Lower leg skin (tissue), 4 donors: ENCODE measurements around the gene CNPY1. TPM values are rescaled to one million over a fixed set of nuclear protein-coding genes. Genes with fewer than 3 reads are reported as not detected.

Source experiments
- DNase-seq, 2 donors: peaks; one replicate each; pipeline ENCODE4 v3.0.0-alpha.2; 2019; ENCODE audit warnings: low spot score in 2 of 2
- H3K4me3 ChIP-seq: fragments of 200-600 bp; sonication (generic); 2 replicates; pipeline ENCODE4 v1.5.1; 2017; ENCODE audit warnings: mild to moderate bottlenecking, low read depth; ENCODE audit not compliant: poor library complexity, severe bottlenecking
- CTCF ChIP-seq, 3 donors: fragments of 450-650 bp; IDR thresholded peaks; one replicate each; pipeline ENCODE4 v1.5.1; 2016; ENCODE audit warnings: antibody characterized with exemption in 3 of 3, mild to moderate bottlenecking in 3 of 3, moderate library complexity in 2 of 3
- POLR2A ChIP-seq, 2 donors: fragments of 450-650 bp; IDR thresholded peaks; one replicate each; pipeline ENCODE4 v1.6.1; 2016 to 2017; ENCODE audit warnings: antibody characterized with exemption in 2 of 2, mild to moderate bottlenecking in 1 of 2, moderate library complexity in 1 of 2
- WGBS, 2 donors: methylation state at CpG; one replicate each; pipeline ENCODE4 v1.1.5; 2018; 5-methylcytosine and 5-hydroxymethylcytosine counted together
- intact Hi-C: fragments of 100-400 bp; cut with DNase I; formaldehyde crosslinking; loops from one replicate; pipeline ENCODE4 v1.15.0; 2023; ENCODE audit warnings: low total_unique reads
- total RNA-seq, 4 donors: library from RNA; depleted of rRNA; stranded (reverse); fragments of >200 nt; gene quantifications; one replicate each; pipeline ENCODE4 v1.1.0, GENCODE V29; 2016

Gene CNPY1
- total RNA-seq, 4 donors from 2014 or later, result not detected

GRCh38 chr7:155570171-155570958 is 24.0 kb upstream of the CNPY1 start:
- no peak overlapping the region for H3K4me3 ChIP-seq
- 58 to 75% methylated on average over 13 to 19 of the region's 28 CpGs for WGBS, 2 donors
- intact Hi-C loops, result no loop called here
- no peak for DNase-seq
- no peak for TF ChIP-seq POLR2A (IDR thresholded peaks at IDR 0.05)
- no peak for TF ChIP-seq CTCF (IDR thresholded peaks at IDR 0.05)

- no peak for DNase-seq
- TF ChIP-seq CTCF (IDR thresholded peaks at IDR 0.05) (no peak), POLR2A (IDR thresholded peaks at IDR 0.05) (no peak)
- WGBS, 2 donors, result 90 to 91% methylated on average over 8 to 10 of the region's 11 CpGs
- intact Hi-C loops, result no loop called here
- no peak overlapping the region for H3K4me3 ChIP-seq
These were observed 23.3 kb upstream of the CNPY1 start for GRCh38 chr7:155569681-155570080.

GRCh38 chr7:155568842-155569494 is 22.6 kb upstream of the CNPY1 start:
- TF ChIP-seq CTCF (IDR thresholded peaks at IDR 0.05) (no peak), POLR2A (IDR thresholded peaks at IDR 0.05) (no peak)
- intact Hi-C loops, result no loop called here
- no peak for DNase-seq
- WGBS, 2 donors, result 69 to 80% methylated on average over 10 of the region's 10 CpGs
- H3K4me3 ChIP-seq, result no peak overlapping the region

GRCh38 chr7:155568333-155568660 is 21.9 kb upstream of the CNPY1 start:
- no peak for DNase-seq
- WGBS, 2 donors, result 53% methylated on average over 5 of the region's 5 CpGs
- TF ChIP-seq POLR2A (IDR thresholded peaks at IDR 0.05) (no peak), CTCF (IDR thresholded peaks at IDR 0.05) (no peak)
- H3K4me3 ChIP-seq, result no peak overlapping the region
- intact Hi-C loops, result no loop called here

GRCh38 chr7:155567646-155568332 is 21.4 kb upstream of the CNPY1 start:
- intact Hi-C loops, result no loop called here
- TF ChIP-seq POLR2A (IDR thresholded peaks at IDR 0.05), result no peak
- no peak for TF ChIP-seq CTCF (IDR thresholded peaks at IDR 0.05)
- 72 to 83% methylated on average over 18 of the region's 18 CpGs for WGBS, 2 donors
- H3K4me3 ChIP-seq, result no peak overlapping the region
- DNase-seq, result no peak
